Umbilical cord (tissue), 2 donors: ENCODE measurements around the gene DES. TPM values are rescaled to one million over a fixed set of nuclear protein-coding genes. Genes with fewer than 3 reads are reported as not detected.
A peak's percentile ranks its signal among the peaks of the same experiment; 100 is the strongest.

Source experiments
- DNase-seq: peaks from one replicate; pipeline ENCODE4 v3.0.0-alpha.2; 2015; ENCODE audit warnings: low spot score
- total RNA-seq: library from RNA; depleted of rRNA; stranded (reverse); fragments of >200 nt; gene quantifications from one replicate; pipeline ENCODE4 v1.2.3, GENCODE V29; 2014; ENCODE audit warnings: low replicate concordance; ENCODE audit not compliant: insufficient read depth

Gene DES
- total RNA-seq, 1 donor from 2014 or later: 2,247 TPM

GRCh38 chr2:219472629-219473187 is 54.5 kb downstream of the DES start:
- no peak for DNase-seq

GRCh38 chr2:219473511-219473910 is 55.3 kb downstream of the DES start:
- DNase-seq: no peak

GRCh38 chr2:219474285-219475060 is 56.3 kb downstream of the DES start:
- DNase-seq: no peak

DNA sequence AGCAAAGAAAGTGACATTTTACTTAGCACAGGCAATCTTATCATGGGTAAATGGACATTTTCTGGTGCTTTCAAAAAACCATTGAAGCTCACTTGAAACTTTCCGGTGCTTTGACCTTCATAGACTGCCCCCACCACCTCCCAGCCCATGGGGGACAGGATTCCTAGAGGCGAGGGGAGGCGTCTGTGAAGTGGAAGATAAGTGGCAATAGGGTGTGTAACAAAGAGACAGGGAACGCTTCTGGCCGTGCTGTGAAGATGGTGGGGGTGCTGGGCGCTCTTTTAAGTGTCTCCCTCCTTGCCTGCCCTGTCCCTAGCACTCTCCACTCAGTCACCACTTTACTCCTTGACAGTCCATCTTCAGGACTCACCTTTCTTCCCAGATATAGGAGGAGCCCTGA is 57.1 kb downstream of the DES start:
- DNase-seq: no peak

- peak; percentile 55 for DNase-seq
Measured at GRCh38 chr2:219475697-219476651, 57.8 kb downstream of the DES start.

Other genes starting within 250 kb of the DES start
- not detected for gene SLC23A3, start 248.3 kb upstream of the DES start, total RNA-seq
- 20.5 TPM for gene CNPPD1, start 241.5 kb upstream of the DES start, total RNA-seq
- gene RETREG2, start 240.1 kb upstream of the DES start, total RNA-seq: 40.9 TPM
- gene ZFAND2B, start 211.6 kb upstream of the DES start, total RNA-seq: 20.5 TPM
- gene ABCB6, start 199.4 kb upstream of the DES start, total RNA-seq: 34.2 TPM
- gene ATG9A, start 188.7 kb upstream of the DES start, total RNA-seq: 83.3 TPM
- 27.9 TPM for gene ANKZF1, start 188.6 kb upstream of the DES start, total RNA-seq
- gene GLB1L, start 172.9 kb upstream of the DES start, total RNA-seq: 12.0 TPM
- 24.1 TPM for gene STK16, start 172.9 kb upstream of the DES start, total RNA-seq
- gene TUBA4B, start 165.1 kb upstream of the DES start, total RNA-seq: 0.72 TPM
- 21.7 TPM for gene TUBA4A, start 164.5 kb upstream of the DES start, total RNA-seq
- 45.0 TPM for gene DNAJB2, start 139.0 kb upstream of the DES start, total RNA-seq
- 5.5 TPM for gene PTPRN, start 109.0 kb upstream of the DES start, total RNA-seq
- not detected for gene RESP18, start 85.6 kb upstream of the DES start, total RNA-seq
- gene DNPEP, start 30.5 kb upstream of the DES start, total RNA-seq: 26.0 TPM
- gene SPEG, start 16.5 kb downstream of the DES start, total RNA-seq: 61.9 TPM
- 44.1 TPM for gene GMPPA, start 80.5 kb downstream of the DES start, total RNA-seq
- 0.96 TPM for gene ASIC4, start 96.1 kb downstream of the DES start, total RNA-seq
- gene CHPF, start 125.4 kb downstream of the DES start, total RNA-seq: 132 TPM
- 2.2 TPM for gene TMEM198, start 125.7 kb downstream of the DES start, total RNA-seq
- 66.2 TPM for gene OBSL1, start 153.2 kb downstream of the DES start, total RNA-seq
- not detected for gene INHA, start 153.9 kb downstream of the DES start, total RNA-seq
- 3.6 TPM for gene STK11IP, start 179.5 kb downstream of the DES start, total RNA-seq
- gene SLC4A3, start 209.3 kb downstream of the DES start, total RNA-seq: 1.7 TPM